D721Med (cell line): ENCODE data around the gene NOS2.

Experiments
- DNase-seq: peaks from one replicate; pipeline ENCODE4 v3.0.0; 2011; ENCODE audit warnings: low spot score; ENCODE audit not compliant: insufficient read length
- FAIRE-seq: peaks from 2 replicates; lab custom pipeline; 2011; peaks lifted over from hg19 to GRCh38; lab: Jason Lieb, UNC
- TF ChIP-seq, protein P1 (sequence below): IDR thresholded peaks from 2 replicates; pipeline ENCODE4 v1.5.1; 2012; ENCODE audit warnings: mild to moderate bottlenecking, control low read depth; ENCODE audit not compliant: insufficient read depth; ENCODE audit errors: missing control alignments

NOS2 gene

DNA sequence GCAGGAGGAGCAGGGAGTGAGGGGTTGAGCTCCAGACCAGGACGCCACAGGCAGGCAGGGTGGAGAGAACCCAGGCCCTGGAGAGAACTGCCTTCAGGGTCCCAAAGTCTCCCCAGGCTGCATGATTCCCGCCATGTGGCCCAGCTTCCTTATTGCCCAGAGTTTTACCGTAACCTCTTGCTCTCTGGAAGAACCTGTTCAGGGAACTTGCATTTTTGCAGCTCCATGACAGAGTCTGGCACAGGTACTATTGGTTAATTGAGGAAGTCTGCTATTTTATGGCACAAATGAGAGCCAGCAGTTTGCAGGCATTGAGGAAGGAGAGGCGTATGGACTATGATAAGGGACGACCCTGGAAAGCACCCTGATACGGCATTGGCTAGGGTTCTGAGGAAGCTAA, 11.6 kb upstream of the NOS2 start:
- no peak for DNase-seq
- TF ChIP-seq, protein P1, sequence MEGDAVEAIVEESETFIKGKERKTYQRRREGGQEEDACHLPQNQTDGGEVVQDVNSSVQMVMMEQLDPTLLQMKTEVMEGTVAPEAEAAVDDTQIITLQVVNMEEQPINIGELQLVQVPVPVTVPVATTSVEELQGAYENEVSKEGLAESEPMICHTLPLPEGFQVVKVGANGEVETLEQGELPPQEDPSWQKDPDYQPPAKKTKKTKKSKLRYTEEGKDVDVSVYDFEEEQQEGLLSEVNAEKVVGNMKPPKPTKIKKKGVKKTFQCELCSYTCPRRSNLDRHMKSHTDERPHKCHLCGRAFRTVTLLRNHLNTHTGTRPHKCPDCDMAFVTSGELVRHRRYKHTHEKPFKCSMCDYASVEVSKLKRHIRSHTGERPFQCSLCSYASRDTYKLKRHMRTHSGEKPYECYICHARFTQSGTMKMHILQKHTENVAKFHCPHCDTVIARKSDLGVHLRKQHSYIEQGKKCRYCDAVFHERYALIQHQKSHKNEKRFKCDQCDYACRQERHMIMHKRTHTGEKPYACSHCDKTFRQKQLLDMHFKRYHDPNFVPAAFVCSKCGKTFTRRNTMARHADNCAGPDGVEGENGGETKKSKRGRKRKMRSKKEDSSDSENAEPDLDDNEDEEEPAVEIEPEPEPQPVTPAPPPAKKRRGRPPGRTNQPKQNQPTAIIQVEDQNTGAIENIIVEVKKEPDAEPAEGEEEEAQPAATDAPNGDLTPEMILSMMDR: no peak
- FAIRE-seq: no peak

GRCh38 chr17:27810902-27811557, 10.7 kb upstream of the NOS2 start:
- no peak for DNase-seq
- no peak for FAIRE-seq
- TF ChIP-seq, protein P1: no peak

- DNase-seq (no peak), FAIRE-seq (no peak)
- TF ChIP-seq, protein P1: no peak
Observed at GRCh38 chr17:27810211-27810901, 10.0 kb upstream of the NOS2 start.

GRCh38 chr17:27809555-27809954, 9.2 kb upstream of the NOS2 start:
- FAIRE-seq (no peak), DNase-seq (no peak)
- TF ChIP-seq, protein P1: no peak

DNA sequence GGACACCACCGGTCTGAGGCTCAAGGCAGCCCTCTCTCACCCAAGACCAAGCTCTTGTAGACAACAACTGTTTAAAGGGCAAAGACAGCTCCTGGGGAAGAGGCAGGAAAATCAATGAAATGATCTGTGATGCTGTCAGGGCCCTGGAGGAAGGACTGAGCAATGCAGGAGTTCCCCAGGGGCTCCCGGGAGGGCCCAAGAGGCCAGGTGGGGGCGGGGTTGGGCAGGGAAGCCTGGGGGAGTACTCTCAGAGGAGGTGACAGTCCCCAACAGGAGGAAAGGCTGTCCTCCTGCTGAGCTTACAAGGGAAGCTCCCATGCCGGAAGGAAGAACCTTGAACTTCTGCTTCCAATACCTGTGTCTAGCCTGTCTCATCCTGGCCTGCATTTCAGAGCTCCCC, 8.3 kb upstream of the NOS2 start:
- TF ChIP-seq, protein P1: no peak
- FAIRE-seq: no peak
- DNase-seq: no peak

GRCh38 chr17:27807567-27808470, 7.5 kb upstream of the NOS2 start:
- TF ChIP-seq, protein P1: no peak
- no peak for FAIRE-seq
- DNase-seq: no peak
